ENCODE data around the gene CFAP57.

DNA sequence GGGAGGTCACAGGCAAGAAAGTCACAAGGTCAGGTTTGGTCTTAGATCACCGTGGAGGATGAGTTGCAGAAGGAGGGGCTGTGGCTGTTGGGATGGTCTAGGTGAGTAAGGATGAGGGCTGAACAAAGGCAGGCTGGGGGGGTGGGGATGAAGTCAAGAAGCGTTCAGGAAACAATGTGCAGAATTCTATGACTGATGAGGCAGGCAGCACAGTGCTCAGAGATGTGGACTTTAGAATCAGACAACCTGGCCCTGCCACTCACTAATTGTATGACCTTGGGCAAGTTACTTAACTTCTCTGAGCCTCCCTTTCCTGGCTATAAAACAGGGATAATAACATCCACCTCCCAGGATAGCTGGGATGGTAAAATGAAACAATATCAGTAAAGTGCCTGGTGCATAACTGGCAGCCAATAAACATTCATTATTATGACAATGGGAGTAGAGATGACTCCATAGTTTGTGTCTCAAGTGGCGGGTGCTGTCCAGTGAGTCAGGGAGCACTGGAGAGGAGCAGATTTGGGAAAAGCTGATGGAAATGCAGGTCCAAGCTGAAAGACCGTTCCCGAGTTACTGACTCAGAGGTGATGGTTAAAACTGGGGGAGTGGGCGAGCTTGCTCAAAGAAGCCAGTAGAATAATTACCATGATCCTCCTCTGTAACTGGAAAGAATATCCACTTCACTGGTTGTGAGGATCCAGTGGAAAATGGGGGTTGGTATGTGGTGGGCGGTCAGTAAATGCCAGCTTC lies 130.8 kb downstream of the CFAP57 start:
- TF ChIP-seq, protein P1, sequence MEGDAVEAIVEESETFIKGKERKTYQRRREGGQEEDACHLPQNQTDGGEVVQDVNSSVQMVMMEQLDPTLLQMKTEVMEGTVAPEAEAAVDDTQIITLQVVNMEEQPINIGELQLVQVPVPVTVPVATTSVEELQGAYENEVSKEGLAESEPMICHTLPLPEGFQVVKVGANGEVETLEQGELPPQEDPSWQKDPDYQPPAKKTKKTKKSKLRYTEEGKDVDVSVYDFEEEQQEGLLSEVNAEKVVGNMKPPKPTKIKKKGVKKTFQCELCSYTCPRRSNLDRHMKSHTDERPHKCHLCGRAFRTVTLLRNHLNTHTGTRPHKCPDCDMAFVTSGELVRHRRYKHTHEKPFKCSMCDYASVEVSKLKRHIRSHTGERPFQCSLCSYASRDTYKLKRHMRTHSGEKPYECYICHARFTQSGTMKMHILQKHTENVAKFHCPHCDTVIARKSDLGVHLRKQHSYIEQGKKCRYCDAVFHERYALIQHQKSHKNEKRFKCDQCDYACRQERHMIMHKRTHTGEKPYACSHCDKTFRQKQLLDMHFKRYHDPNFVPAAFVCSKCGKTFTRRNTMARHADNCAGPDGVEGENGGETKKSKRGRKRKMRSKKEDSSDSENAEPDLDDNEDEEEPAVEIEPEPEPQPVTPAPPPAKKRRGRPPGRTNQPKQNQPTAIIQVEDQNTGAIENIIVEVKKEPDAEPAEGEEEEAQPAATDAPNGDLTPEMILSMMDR (IDR thresholded peaks at IDR 0.05) = no peak
- no peak for TF ChIP-seq EZH2 (IDR thresholded peaks at IDR 0.05; ENCODE audit: borderline replicate concordance, insufficient read depth, low read depth, low read length, poor library complexity, severe bottlenecking)
